Mucosa of descending colon (tissue), 3 donors: ENCODE data around the gene DRG2. TPM values are rescaled to one million over a fixed set of nuclear protein-coding genes. Genes with fewer than 3 reads are reported as not detected.

Source experiments
- ATAC-seq: fragments of 200-7000 bp; cut with Tn5 transposase; one replicate; pipeline ENCODE4 v1.9.1; 2020; ENCODE audit warnings: mild to moderate bottlenecking, moderate library complexity
- DNase-seq, 3 donors: peaks; one replicate each; pipeline ENCODE4 v3.0.0-alpha.2; 2020
- H3K36me3 ChIP-seq: fragments of 200-600 bp; one replicate; pipeline ENCODE4 v1.8.0; 2021; ENCODE audit warnings: low read depth, mild to moderate bottlenecking
- H3K4me1 ChIP-seq: fragments of 200-600 bp; one replicate; pipeline ENCODE4 v1.8.0; 2021; ENCODE audit warnings: low read depth, mild to moderate bottlenecking
- H3K4me3 ChIP-seq: fragments of 200-600 bp; one replicate; pipeline ENCODE4 v1.8.0; 2021; ENCODE audit warnings: mild to moderate bottlenecking
- H3K9me3 ChIP-seq: fragments of 200-600 bp; one replicate; pipeline ENCODE4 v1.8.0; 2021; ENCODE audit warnings: mild to moderate bottlenecking
- CTCF ChIP-seq: fragments of 200-600 bp; IDR thresholded peaks from one replicate; pipeline ENCODE4 v1.8.0; 2022; ENCODE audit warnings: antibody characterized with exemption, mild to moderate bottlenecking
- intact Hi-C, 2 donors: fragments of 100-400 bp; cut with DNase I in 1 of 2; cut with micrococcal nuclease in 1 of 2; formaldehyde crosslinking; loops; one replicate each; pipeline versions ENCODE4 v1.11.0 to v1.11.1; 2022; cut with DNase I, micrococcal nuclease
- total RNA-seq, 3 donors: library from RNA; stranded (reverse); fragmentation: NEBNext Ultra II Directional in 2 of 3; extraction: Animal tissue kit (Norgen Biotek cat#: 25700) in 2 of 3; gene quantifications; one replicate each; pipeline versions ENCODE4 v1.2.1 to v1.2.4, GENCODE V29; 2021 to 2023
- donor health status: DM: no; HTN: no; CAD: no; lungs with moderate emphysema.
- donor health status: DM: no; HTN: no; CAD: no.
- donor health status: DM: no; HTN: yes; CAD: no.

The DRG2 gene
- total RNA-seq, 3 donors from 2014 or later = 28.9 to 32.8 (median 32.6) TPM

GRCh38 chr17:18040261-18040858 is 47.4 kb upstream of the DRG2 start:
- no peak for TF ChIP-seq CTCF
- DNase-seq = peak in 1 of 3 donors; percentile 34
- ATAC-seq = no peak
- Histone ChIP-seq H3K4me3 (no peak overlapping the region), H3K4me1 (peaks cover 18% of the 10 kb centered on the region), H3K36me3 (no peaks in the 10 kb centered on the region), H3K9me3 (no peaks in the 10 kb centered on the region)
- intact Hi-C loops = no loop called here

DNA sequence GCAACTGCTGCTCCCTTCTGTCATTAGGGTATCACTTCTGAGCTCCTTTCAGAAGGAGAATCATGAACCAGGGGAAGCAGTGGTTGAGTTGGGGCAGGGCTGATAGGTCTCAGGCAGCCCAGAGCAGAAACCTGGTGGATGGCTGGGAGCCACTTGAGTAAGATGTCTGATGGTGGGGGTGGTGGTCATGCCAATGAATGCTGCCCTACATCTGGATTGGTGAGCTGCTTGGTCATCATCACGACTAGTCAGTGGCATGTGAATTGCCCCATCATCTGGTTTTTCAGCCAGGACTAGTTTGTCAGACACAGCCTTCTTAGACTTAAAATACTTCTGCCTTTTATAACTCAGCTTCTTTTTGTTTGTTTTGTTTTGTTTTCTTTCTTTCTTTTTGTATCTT is 46.0 kb upstream of the DRG2 start:
- Histone ChIP-seq H3K4me1 (peaks cover 18% of the 10 kb centered on the region), H3K36me3 (no peaks in the 10 kb centered on the region), H3K4me3 (no peak overlapping the region), H3K9me3 (no peaks in the 10 kb centered on the region)
- ATAC-seq = no peak
- no peak for DNase-seq
- intact Hi-C loops = no loop called here
- TF ChIP-seq CTCF = no peak

DNA sequence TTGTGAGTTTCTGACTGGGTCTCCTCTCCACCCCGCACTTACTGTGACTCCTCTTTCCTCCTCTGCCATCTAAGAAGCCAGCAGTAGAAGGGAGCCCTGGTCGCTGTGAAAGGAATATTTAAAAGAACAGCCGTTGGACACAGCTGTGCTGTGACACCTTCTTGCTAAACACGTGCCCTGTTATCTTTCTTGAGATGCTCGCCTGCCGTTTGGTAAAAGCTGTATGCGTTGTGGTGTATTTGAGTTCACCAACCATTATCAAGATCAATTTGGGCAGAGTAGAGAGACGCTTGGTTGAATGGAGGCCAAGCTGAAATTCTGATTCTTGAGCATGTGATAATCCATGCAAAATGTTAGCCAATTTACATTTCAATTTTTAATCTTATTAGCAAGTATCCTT is 44.8 kb upstream of the DRG2 start:
- intact Hi-C loops = no loop called here
- DNase-seq (no peak), ATAC-seq (no peak)
- Histone ChIP-seq H3K9me3 (no peaks in the 10 kb centered on the region), H3K4me1 (peaks cover 11% of the 10 kb centered on the region), H3K4me3 (no peak overlapping the region), H3K36me3 (no peaks in the 10 kb centered on the region)
- TF ChIP-seq CTCF = no peak

- DNase-seq = no peak
- Histone ChIP-seq H3K36me3 (no peaks in the 10 kb centered on the region), H3K4me1 (peaks cover 6% of the 10 kb centered on the region), H3K9me3 (no peaks in the 10 kb centered on the region), H3K4me3 (no peak overlapping the region)
- TF ChIP-seq CTCF = no peak
- intact Hi-C loops = no loop called here
- ATAC-seq = no peak
These were observed 44.3 kb upstream of the DRG2 start for GRCh38 chr17:18043491-18043890.

GRCh38 chr17:18044609-18045008 is 43.1 kb upstream of the DRG2 start:
- intact Hi-C loops = no loop called here
- DNase-seq = no peak
- ATAC-seq = no peak
- Histone ChIP-seq H3K4me3 (no peak overlapping the region), H3K36me3 (no peaks in the 10 kb centered on the region), H3K4me1 (peaks cover 6% of the 10 kb centered on the region), H3K9me3 (no peaks in the 10 kb centered on the region)
- TF ChIP-seq CTCF = no peak
